H7 (cell line): ENCODE results near the gene PSMD14. TPM values are rescaled to one million over a fixed set of nuclear protein-coding genes. Genes with fewer than 3 reads are reported as not detected.
A peak's percentile ranks its signal among the peaks of the same experiment; 100 is the strongest.

ENCODE experiments used
- DNase-seq: peaks from one replicate; pipeline ENCODE4 v3.0.0; 2012
- H3K27me3 ChIP-seq: 2 replicates; pipeline ENCODE4 v1.6.0; 2011; ENCODE audit warnings: mild to moderate bottlenecking, low read length; ENCODE audit not compliant: control insufficient read depth, insufficient read depth
- H3K36me3 ChIP-seq: replicated peaks from 2 replicates; pipeline ENCODE4 v1.5.1; 2011; ENCODE audit warnings: low read length; ENCODE audit not compliant: control insufficient read depth, insufficient read depth
- H3K4me3 ChIP-seq: 2 replicates; pipeline ENCODE4 v1.5.1; 2011; ENCODE audit warnings: low read depth, mild to moderate bottlenecking, control low read depth, low read length, moderate library complexity; ENCODE audit not compliant: insufficient read depth
- total RNA-seq: library from RNA; depleted of rRNA; stranded (reverse); fragments of >200 nt; shearing (Covaris generic); gene quantifications from 2 replicates; pipeline ENCODE4 v1.2.3, GENCODE V29; 2014

The PSMD14 gene
- total RNA-seq, 1 experiment from 2014 or later, result 106 TPM

GRCh38 chr2:161424891-161425727 lies 116.9 kb downstream of the PSMD14 start:
- H3K36me3 ChIP-seq, result no peaks in the 10 kb centered on the region
- no peak for DNase-seq
- H3K27me3 ChIP-seq, result peaks cover 98% of the 10 kb centered on the region
- no peak overlapping the region for H3K4me3 ChIP-seq

GRCh38 chr2:161425728-161426454 lies 117.7 kb downstream of the PSMD14 start:
- no peak for DNase-seq
- H3K4me3 ChIP-seq, result no peak overlapping the region
- H3K27me3 ChIP-seq, result peaks cover 91% of the 10 kb centered on the region
- H3K36me3 ChIP-seq, result no peaks in the 10 kb centered on the region

DNA sequence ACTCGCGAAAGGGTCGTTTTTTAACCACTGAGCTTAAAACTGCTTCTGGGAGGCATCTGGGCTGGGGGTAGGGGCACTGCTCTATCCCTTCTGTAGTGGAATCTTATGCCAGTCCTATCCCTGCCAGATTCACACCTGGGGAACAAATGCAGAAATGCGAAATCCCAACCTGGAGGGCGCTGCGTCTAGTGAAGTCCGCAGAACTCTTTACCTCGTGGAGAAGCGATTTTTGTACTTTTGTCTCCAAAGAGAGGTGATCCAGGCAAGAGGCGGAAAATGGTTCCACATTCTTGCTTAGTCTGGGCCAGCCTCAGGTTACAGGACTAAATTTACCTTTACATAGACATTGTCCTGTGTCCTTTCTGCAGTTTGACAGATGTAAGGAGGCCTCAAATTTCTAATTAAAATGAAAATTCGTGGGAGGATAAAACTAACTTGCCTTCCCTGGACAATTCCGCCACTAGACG lies 118.3 kb downstream of the PSMD14 start:
- Histone ChIP-seq H3K27me3 (peaks cover 87% of the 10 kb centered on the region), H3K36me3 (no peaks in the 10 kb centered on the region), H3K4me3 (no peak overlapping the region)
- peak; percentile 56 for DNase-seq

GRCh38 chr2:161426922-161427663 lies 118.9 kb downstream of the PSMD14 start:
- peak overlapping the region; percentile 21; the same call in 1 of the 2 replicates for H3K4me3 ChIP-seq
- H3K36me3 ChIP-seq, result no peaks in the 10 kb centered on the region
- H3K27me3 ChIP-seq, result peaks cover 81% of the 10 kb centered on the region
- peak; percentile 81 for DNase-seq

- no peaks in the 10 kb centered on the region for H3K36me3 ChIP-seq
- peak; percentile 77 for DNase-seq
- peak overlapping the region; percentile 21 for H3K4me3 ChIP-seq
- peaks cover 72% of the 10 kb centered on the region for H3K27me3 ChIP-seq
Measured at GRCh38 chr2:161427664-161428587, 119.7 kb downstream of the PSMD14 start.

- H3K27me3 ChIP-seq, result peaks cover 48% of the 10 kb centered on the region
- no peak for DNase-seq
- H3K36me3 ChIP-seq, result no peaks in the 10 kb centered on the region
- no peak overlapping the region for H3K4me3 ChIP-seq
Measured at GRCh38 chr2:161430386-161430785, 122.2 kb downstream of the PSMD14 start.

GRCh38 chr2:161432107-161432506 lies 123.9 kb downstream of the PSMD14 start:
- H3K4me3 ChIP-seq, result no peak overlapping the region
- no peaks in the 10 kb centered on the region for H3K36me3 ChIP-seq
- peaks cover 31% of the 10 kb centered on the region for H3K27me3 ChIP-seq
- DNase-seq, result no peak

GRCh38 chr2:161434118-161434517 lies 125.9 kb downstream of the PSMD14 start:
- no peak overlapping the region for H3K4me3 ChIP-seq
- peaks cover 11% of the 10 kb centered on the region for H3K27me3 ChIP-seq
- H3K36me3 ChIP-seq, result no peaks in the 10 kb centered on the region
- no peak for DNase-seq

DNA sequence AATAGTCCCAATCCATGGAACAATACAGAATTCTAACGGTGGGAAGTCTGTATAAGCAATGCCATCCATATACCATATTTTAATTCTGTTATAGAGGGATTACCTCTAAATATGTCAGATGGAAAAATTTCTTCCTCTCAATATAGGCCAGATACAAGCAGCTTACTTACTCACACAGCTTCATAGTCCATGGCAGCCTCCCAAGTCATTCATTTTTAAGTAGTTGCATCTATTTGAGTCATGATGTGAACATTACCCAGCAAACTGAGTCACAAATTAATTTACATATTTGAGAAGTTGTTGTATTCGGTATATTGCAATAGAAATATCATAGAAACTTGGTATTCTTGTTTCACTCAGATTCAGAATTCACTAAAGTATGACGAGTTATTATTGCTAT lies 128.2 kb downstream of the PSMD14 start:
- Histone ChIP-seq H3K4me3 (no peak overlapping the region), H3K27me3 (no peaks in the 10 kb centered on the region), H3K36me3 (no peaks in the 10 kb centered on the region)
- no peak for DNase-seq

DNA sequence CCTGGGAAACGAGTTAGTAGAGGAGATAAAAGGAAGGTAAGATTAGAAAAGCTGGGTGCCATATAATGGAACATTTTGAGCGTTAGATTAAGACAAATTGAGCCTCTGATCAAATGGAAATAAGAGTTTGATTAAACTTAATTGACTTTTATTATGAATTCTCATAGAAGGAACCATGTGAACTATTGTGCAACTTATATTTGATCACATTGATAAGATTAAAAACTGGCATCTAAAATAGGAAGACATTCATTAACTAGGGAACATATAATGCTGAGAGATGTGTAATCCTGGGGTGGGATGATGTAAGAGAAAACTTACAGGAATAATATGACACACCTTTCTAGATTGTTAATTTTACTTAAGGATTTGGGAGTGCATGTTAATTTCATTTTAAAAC lies 130.4 kb downstream of the PSMD14 start:
- no peaks in the 10 kb centered on the region for H3K27me3 ChIP-seq
- DNase-seq, result no peak
- H3K4me3 ChIP-seq, result no peak overlapping the region
- no peaks in the 10 kb centered on the region for H3K36me3 ChIP-seq

DNA sequence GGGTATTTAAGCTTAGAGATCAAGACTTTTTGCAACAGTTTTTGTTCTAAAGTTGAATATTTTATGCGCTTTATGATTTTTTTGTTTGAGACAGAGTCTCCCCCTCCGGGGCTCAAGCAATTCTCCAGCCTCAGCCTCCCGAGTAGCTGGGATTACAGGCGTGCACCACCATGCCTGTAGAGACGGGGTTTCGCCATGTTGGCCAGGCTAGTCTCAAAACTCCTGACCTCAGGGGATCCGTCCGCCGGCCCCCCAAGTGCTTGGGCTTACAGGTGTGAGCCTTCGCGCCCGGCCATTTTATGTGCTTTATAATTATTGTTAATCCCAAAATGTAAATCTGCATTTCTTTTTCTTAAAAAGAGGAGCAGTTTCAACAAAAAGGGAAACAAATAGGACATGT lies 136.9 kb downstream of the PSMD14 start:
- DNase-seq, result no peak
- Histone ChIP-seq H3K36me3 (no peaks in the 10 kb centered on the region), H3K27me3 (no peaks in the 10 kb centered on the region), H3K4me3 (no peak overlapping the region)

DNA sequence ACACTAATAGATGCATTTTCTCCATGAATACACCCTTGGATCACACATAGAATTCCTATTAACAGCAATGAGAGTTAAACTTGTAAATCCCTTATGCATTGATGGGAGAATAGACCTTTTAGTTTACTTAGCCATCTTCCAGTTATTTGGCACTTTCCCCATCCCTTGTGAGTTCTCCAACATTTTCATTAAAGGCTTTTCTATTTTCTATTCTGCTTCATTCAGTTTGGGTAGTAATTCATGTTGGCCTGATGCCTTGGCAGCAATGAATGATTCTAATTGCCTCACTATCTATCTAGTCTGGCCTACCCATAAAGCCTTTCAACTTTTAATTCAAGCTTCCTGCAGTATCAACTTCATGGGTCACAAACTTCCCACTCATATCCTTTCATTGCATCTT lies 140.2 kb downstream of the PSMD14 start:
- no peak for DNase-seq
- Histone ChIP-seq H3K27me3 (no peaks in the 10 kb centered on the region), H3K36me3 (no peaks in the 10 kb centered on the region), H3K4me3 (no peak overlapping the region)
